Body of pancreas (tissue), 2 donors: Measurements from ENCODE around the gene LTB4R. TPM values are rescaled to one million over a fixed set of nuclear protein-coding genes. Genes with fewer than 3 reads are reported as not detected.

Experiments used
- small RNA-seq: library from RNA; depleted of rRNA; stranded (forward); fragments of <200 nt; gene quantifications from one replicate; pipeline ENCODE3, GENCODE V24; 2016
- total RNA-seq, 2 donors: library from RNA; depleted of rRNA; stranded (reverse); fragments of >200 nt; gene quantifications; one replicate each; pipeline ENCODE4 v1.1.0, GENCODE V29; 2016

LTB4R gene
- total RNA-seq, 2 donors from 2014 or later: 3.6 to 9.1 TPM

Small RNA genes within 50 kb of the gene (small RNA-seq; reads per million reads assigned to genes)
- gene RF00026: not detected

Other genes starting within 250 kb of the LTB4R start
- gene CPNE6, start 239.9 kb upstream of the LTB4R start, total RNA-seq: not detected
- gene PCK2, start 217.2 kb upstream of the LTB4R start, total RNA-seq: 10 to 100 TPM; 20.4 to 29.8 TPM
- 100 to 1,000 TPM in 1 of 2 donors, 10 to 100 TPM in 1; 77.1 to 128 TPM for gene DCAF11, start 196.7 kb upstream of the LTB4R start, total RNA-seq
- 1 to 10 TPM; 2.1 to 2.6 TPM for gene NRL, start 196.6 kb upstream of the LTB4R start, total RNA-seq
- gene FITM1, start 180.8 kb upstream of the LTB4R start, total RNA-seq: 10 to 100 TPM in 1 of 2 donors, 1 to 10 TPM in 1; 6.3 to 12.2 TPM
- 10 to 100 TPM; 78.4 to 93.7 TPM for gene PSME1, start 175.3 kb upstream of the LTB4R start, total RNA-seq
- gene EMC9, start 169.9 kb upstream of the LTB4R start, total RNA-seq: 10 to 100 TPM in 1 of 2 donors, 1 to 10 TPM in 1; 9.9 to 21.1 TPM
- 10 to 100 TPM; 29.3 to 30.4 TPM for gene PSME2, start 164.9 kb upstream of the LTB4R start, total RNA-seq
- gene RNF31, start 164.0 kb upstream of the LTB4R start, total RNA-seq: 10 to 100 TPM; 38.1 to 83.1 TPM
- gene IRF9, start 150.2 kb upstream of the LTB4R start, total RNA-seq: 10 to 100 TPM; 12.5 to 21.5 TPM
- 1 to 10 TPM; 7.8 to 8.9 TPM for gene REC8, start 139.4 kb upstream of the LTB4R start, total RNA-seq
- 10 to 100 TPM; 30.4 to 73.5 TPM for gene IPO4, start 122.7 kb upstream of the LTB4R start, total RNA-seq
- gene TM9SF1, start 116.1 kb upstream of the LTB4R start, total RNA-seq: 10 to 100 TPM; 57.9 to 59.7 TPM
- under 1 TPM in 1 of 2 donors, not detected in 1; 0.26 TPM for gene TSSK4, start 105.8 kb upstream of the LTB4R start, total RNA-seq
- gene CHMP4A, start 98.0 kb upstream of the LTB4R start, total RNA-seq: 10 to 100 TPM; 28.5 to 32.0 TPM
- gene MDP1, start 95.4 kb upstream of the LTB4R start, total RNA-seq: 10 to 100 TPM in 1 of 2 donors, 1 to 10 TPM in 1; 2.0 to 18.9 TPM
- 10 to 100 TPM; 28.7 to 77.6 TPM for gene NEDD8, start 79.1 kb upstream of the LTB4R start, total RNA-seq
- gene GMPR2, start 78.6 kb upstream of the LTB4R start, total RNA-seq: 10 to 100 TPM; 30.9 to 41.9 TPM
- 10 to 100 TPM; 28.3 to 35.3 TPM for gene TINF2, start 68.9 kb upstream of the LTB4R start, total RNA-seq
- 10 to 100 TPM in 1 of 2 donors, 1 to 10 TPM in 1; 2.9 to 13.8 TPM for gene TGM1, start 48.3 kb upstream of the LTB4R start, total RNA-seq
- gene RABGGTA, start 39.9 kb upstream of the LTB4R start, total RNA-seq: 10 to 100 TPM; 18.4 to 90.0 TPM
- gene DHRS1, start 11.7 kb upstream of the LTB4R start, total RNA-seq: 10 to 100 TPM; 18.8 to 31.4 TPM
- gene NOP9, start 11.7 kb upstream of the LTB4R start, total RNA-seq: 10 to 100 TPM; 10.6 to 12.2 TPM
- 10 to 100 TPM; 19.1 to 34.0 TPM for gene CIDEB, start 3.5 kb upstream of the LTB4R start, total RNA-seq
- 10 to 100 TPM; 10.9 to 31.3 TPM for gene LTB4R2, start 1.4 kb upstream of the LTB4R start, total RNA-seq
- 10 to 100 TPM; 10.6 to 14.8 TPM for gene ADCY4, start 23.6 kb downstream of the LTB4R start, total RNA-seq
- 1 to 10 TPM; 6.0 to 9.9 TPM for gene RIPK3, start 28.5 kb downstream of the LTB4R start, total RNA-seq
- gene NFATC4, start 56.7 kb downstream of the LTB4R start, total RNA-seq: 10 to 100 TPM; 11.9 to 19.8 TPM
- gene NYNRIN, start 87.5 kb downstream of the LTB4R start, total RNA-seq: 1 to 10 TPM; 7.3 to 7.5 TPM
- gene CBLN3, start 118.2 kb downstream of the LTB4R start, total RNA-seq: 1 to 10 TPM in 1 of 2 donors, under 1 TPM in 1; 0.33 to 4.9 TPM
- gene KHNYN, start 118.5 kb downstream of the LTB4R start, total RNA-seq: 10 to 100 TPM; 43.8 TPM
- gene SDR39U1, start 131.3 kb downstream of the LTB4R start, total RNA-seq: 10 to 100 TPM; 34.8 to 63.6 TPM
- gene CMA1, start 196.8 kb downstream of the LTB4R start, total RNA-seq: not detected